IMR-90 (cell line): Measurements from ENCODE around the gene POLR3A. TPM values are rescaled to one million over a fixed set of nuclear protein-coding genes. Genes with fewer than 3 reads are reported as not detected.

Source experiments
- ATAC-seq: fragments of 200-7000 bp; cut with Tn5 transposase; 2 replicates; pipeline ENCODE4 v1.9.1; 2020; ENCODE audit warnings: low read depth, mild to moderate bottlenecking, moderate library complexity
- BruUV-seq: library from RNA; stranded (reverse); fragments of 400-500 nt; replicated peaks from 2 replicates; lab custom pipeline; 2021; lab: Mats Ljungman, UMichigan
- CTCF ChIA-PET: fragments of 300-600 bp; formaldehyde crosslinking; extraction: SDS; loops from one replicate; lab custom pipeline; 2021; ENCODE audit warnings: antibody characterized with exemption; lab: Yijun Ruan, JAX
- POLR2A ChIA-PET: fragments of 300-600 bp; sonication (Branson Sonifier 250); formaldehyde crosslinking; loops from one replicate; lab custom pipeline; 2022; ENCODE audit warnings: antibody characterized with exemption; ENCODE audit not compliant: unreplicated experiment; lab: Charles Lee
- DNase-seq: peaks from one replicate; pipeline ENCODE4 v3.0.0; 2013
- H2AFZ ChIP-seq: replicated peaks from 2 replicates; pipeline ENCODE3; 2013; ENCODE audit warnings: low read length, mild to moderate bottlenecking; ENCODE audit not compliant: poor library complexity
- H2AK5ac ChIP-seq: 2 replicates; pipeline ENCODE4 v1.6.1; 2013; ENCODE audit warnings: low read depth, low read length, inconsistent platforms
- H2AK9ac ChIP-seq: replicated peaks from 2 replicates; pipeline ENCODE3; 2013; ENCODE audit warnings: mild to moderate bottlenecking, low read depth, low read length, moderate library complexity; ENCODE audit not compliant: poor library complexity
- H2BK120ac ChIP-seq: 2 replicates; pipeline ENCODE4 v1.6.1; 2013; ENCODE audit warnings: low read depth, low read length, inconsistent platforms
- H2BK15ac ChIP-seq: 3 replicates; pipeline ENCODE4 v1.6.1; 2013; ENCODE audit warnings: low read depth, low read length, inconsistent platforms
- H2BK20ac ChIP-seq: 2 replicates; pipeline ENCODE4 v1.6.1; 2013; ENCODE audit warnings: low read depth, mild to moderate bottlenecking, inconsistent platforms, low read length, moderate library complexity
- H2BK5ac ChIP-seq: 2 replicates; pipeline ENCODE4 v1.6.1; 2013; ENCODE audit warnings: mild to moderate bottlenecking, low read depth, low read length, inconsistent platforms; ENCODE audit not compliant: poor library complexity, severe bottlenecking
- H3K14ac ChIP-seq: replicated peaks from 2 replicates; pipeline ENCODE4 v1.6.1; 2013; ENCODE audit warnings: low read depth, low read length, inconsistent platforms
- H3K18ac ChIP-seq: 2 replicates; pipeline ENCODE4 v1.6.1; 2013; ENCODE audit warnings: low read depth, low read length, control low read depth
- H3K23ac ChIP-seq: 2 replicates; pipeline ENCODE4 v1.6.1; 2013; ENCODE audit warnings: low read depth, low read length, inconsistent platforms
- H3K27ac ChIP-seq: 2 replicates; pipeline ENCODE4 v1.5.1; 2013; ENCODE audit warnings: mild to moderate bottlenecking, control low read depth, low read length; ENCODE audit not compliant: insufficient read depth
- H3K27me3 ChIP-seq: 2 replicates; pipeline ENCODE4 v1.6.1; 2013; ENCODE audit warnings: low read length; ENCODE audit not compliant: control insufficient read depth, insufficient read depth
- H3K36me3 ChIP-seq: 2 replicates; pipeline ENCODE4 v1.6.1; 2013; ENCODE audit warnings: low read length, mixed read lengths; ENCODE audit not compliant: control insufficient read depth, insufficient read depth
- H3K4ac ChIP-seq: 2 replicates; pipeline ENCODE4 v1.6.1; 2013; ENCODE audit warnings: low read depth, low read length, inconsistent platforms
- H3K4me1 ChIP-seq: 2 replicates; pipeline ENCODE4 v1.6.1; 2013; ENCODE audit warnings: low read length, mixed read lengths; ENCODE audit not compliant: control insufficient read depth, insufficient read depth
- H3K4me2 ChIP-seq: 2 replicates; pipeline ENCODE4 v1.6.1; 2013; ENCODE audit warnings: low read depth, mild to moderate bottlenecking, control low read depth, low read length, moderate library complexity
- H3K4me3 ChIP-seq: 2 replicates; pipeline ENCODE4 v1.5.1; 2013; ENCODE audit warnings: low read depth, mild to moderate bottlenecking, control low read depth, low read length, moderate library complexity; ENCODE audit not compliant: insufficient read depth
- H3K56ac ChIP-seq: 2 replicates; pipeline ENCODE4 v1.6.1; 2013; ENCODE audit warnings: low read length, inconsistent platforms; ENCODE audit not compliant: insufficient read depth; ENCODE audit errors: extremely low read depth
- H3K79me1 ChIP-seq, 2 experiments: 2 replicates each; pipeline ENCODE4 v1.6.1; 2013; ENCODE audit warnings: low read length in 2 of 2, inconsistent platforms in 1 of 2, low read depth in 1 of 2
- H3K9ac ChIP-seq: 2 replicates; pipeline ENCODE4 v1.6.1; 2013; ENCODE audit warnings: low read depth, low read length, control low read depth
- H3K9me1 ChIP-seq: 2 replicates; pipeline ENCODE4 v1.6.1; 2013; ENCODE audit warnings: low read length, inconsistent platforms; ENCODE audit not compliant: insufficient read depth
- H3K9me3 ChIP-seq: 2 replicates; pipeline ENCODE4 v1.6.1; 2013; ENCODE audit warnings: low read length; ENCODE audit not compliant: control insufficient read depth, insufficient read depth
- H4K20me1 ChIP-seq: 2 replicates; pipeline ENCODE4 v1.6.1; 2013; ENCODE audit warnings: low read length, inconsistent platforms; ENCODE audit not compliant: insufficient read depth
- H4K5ac ChIP-seq: 2 replicates; pipeline ENCODE4 v1.6.1; 2013; ENCODE audit warnings: mild to moderate bottlenecking, low read depth, low read length, control low read depth
- H4K8ac ChIP-seq, 2 experiments: 2 replicates each; pipeline ENCODE4 v1.6.1; 2013; ENCODE audit warnings: low read depth in 2 of 2, low read length in 2 of 2, control low read depth in 1 of 2, inconsistent platforms in 1 of 2
- H4K91ac ChIP-seq: 2 replicates; pipeline ENCODE4 v1.6.1; 2013; ENCODE audit warnings: low read depth, low read length, inconsistent platforms; ENCODE audit not compliant: insufficient read depth
- CEBPB ChIP-seq: IDR thresholded peaks from 2 replicates; pipeline ENCODE4 v1.6.1; 2012; ENCODE audit warnings: low read depth, low read length, improper control_type of control experiment
- FOS ChIP-seq: fragments of 150-350 bp; IDR thresholded peaks from 2 replicates; pipeline ENCODE4 v1.6.1; 2016; ENCODE audit warnings: low read depth, low read length
- MAZ ChIP-seq: IDR thresholded peaks from 2 replicates; pipeline ENCODE4 v1.6.1; 2012; ENCODE audit warnings: low read depth, mild to moderate bottlenecking, low read length, improper control_type of control experiment, moderate library complexity, borderline replicate concordance
- RAD21 ChIP-seq: IDR thresholded peaks from 2 replicates; pipeline ENCODE4 v1.6.1; 2012; ENCODE audit warnings: low read length, improper control_type of control experiment
- WGBS, 2 experiments: methylation state at CpG; one replicate each; pipeline versions ENCODE4 v1.1.5 to v1.1.7; 2013; ENCODE audit warnings: missing lambda C conversion rate in 2 of 2; ENCODE audit not compliant: insufficient read length in 1 of 2; ENCODE audit errors: extremely low coverage in 2 of 2; 5-methylcytosine and 5-hydroxymethylcytosine counted together
- dilution Hi-C: fragments of 300-500 bp; cut with HindIII; formaldehyde crosslinking; loops from one replicate; pipeline ENCODE4 v1.14.3; 2018; ENCODE audit warnings: low sequenced_read_pairs; ENCODE audit not compliant: unreplicated experiment
- in situ Hi-C: fragments of 300-500 bp; cut with MboI; formaldehyde crosslinking; loops from 3 replicates; pipeline ENCODE4 v1.14.3; 2019; ENCODE audit warnings: low sequenced_read_pairs, inconsistent platforms, mixed read lengths
- intact Hi-C: fragments of 100-400 bp; cut with micrococcal nuclease; formaldehyde crosslinking; loops from 2 replicates; pipeline ENCODE4 v1.10.0; 2022
- polyA plus RNA-seq, 3 experiments: library from polyadenylated mRNA; depleted of rRNA; stranded (reverse); fragments of >200 nt; gene quantifications; 2 replicates each; pipeline ENCODE4 v1.2.3, GENCODE V29; 2012; ENCODE audit warnings: low replicate concordance in 1 of 3
- total RNA-seq: library from RNA; depleted of rRNA; stranded (reverse); fragments of >200 nt; gene quantifications from 2 replicates; pipeline ENCODE4 v1.2.3, GENCODE V29; 2012

POLR3A gene
- total and polyA plus RNA-seq, 2 of the 4 experiments (the other 2 are of a cell fraction): 11.9 to 24.4 TPM

- dilution Hi-C loops (no loop called here), intact Hi-C loops (no loop called here), in situ Hi-C loops (no loop called here)
- H2BK20ac ChIP-seq: peak overlapping the region; percentile 75; the same call in 1 of the 2 replicates
- peak overlapping the region; percentile 52 for H3K4me2 ChIP-seq
- peak overlapping the region; percentile 67; the same call in 1 of the 2 replicates for H3K4ac ChIP-seq
- no peak overlapping the region for H3K9ac ChIP-seq
- H2BK15ac ChIP-seq: peak overlapping the region; percentile 79; the same call in 2 of the 3 replicates
- H2AFZ ChIP-seq: peak overlapping the region; percentile 85
- no peak overlapping the region for H3K4me3 ChIP-seq
- H2AK9ac ChIP-seq: peak overlapping the region; percentile 1
- POLR2A ChIA-PET: no interaction called here
- peak overlapping the region; percentile 14; the same call in 1 of the 2 replicates for H3K27ac ChIP-seq
- ATAC-seq (peak; percentile 94), DNase-seq (peak; percentile 70)
- peak overlapping the region; percentile 42; the same call in 1 of the 2 replicates for H3K18ac ChIP-seq
- no peak overlapping the region; the same call in 1 of the 2 replicates for H3K23ac ChIP-seq
- H4K91ac ChIP-seq: peak overlapping the region; percentile 55; the same call in 1 of the 2 replicates
- no CpG with 5 or more reads among the region's 7 CpGs for WGBS, 2 experiments
- CTCF ChIA-PET: no interaction called here
- H4K8ac ChIP-seq: peak overlapping the region; percentile 8 to 82; a peak in 2 of 4 replicates
- H3K56ac ChIP-seq: no peak overlapping the region
- peak overlapping the region; percentile 80; the same call in 1 of the 2 replicates for H2BK120ac ChIP-seq
- peaks cover 2% of the 10 kb centered on the region; the same call in 1 of the 2 replicates for H4K20me1 ChIP-seq
- H2BK5ac ChIP-seq: peak overlapping the region; percentile 8
- peaks cover 8% of the 10 kb centered on the region for H3K4me1 ChIP-seq
- BruUV-seq: no TSS peak
- H3K27me3 ChIP-seq: no peaks in the 10 kb centered on the region
- H3K9me3 ChIP-seq: peaks cover 9% of the 10 kb centered on the region
- peaks cover 11% of the 10 kb centered on the region; the same call in 1 of the 2 replicates for H3K9me1 ChIP-seq
- no peaks in the 10 kb centered on the region for H3K79me1 ChIP-seq
- TF ChIP-seq RAD21 (0 out of 2 replicates have a peak, but pooled peaks have one; percentile 11), CEBPB (no peak), MAZ (peak; percentile 48; the same call in 1 of the 2 replicates), FOS (peak; percentile 40; the same call in 1 of the 2 replicates)
- no peaks in the 10 kb centered on the region for H3K36me3 ChIP-seq
- H2AK5ac ChIP-seq: peak overlapping the region; percentile 84; the same call in 1 of the 2 replicates
- no peak overlapping the region for H4K5ac ChIP-seq
- H3K14ac ChIP-seq: peak overlapping the region; percentile 75
Measured at GRCh38 chr10:77949167-77949566, 80.1 kb downstream of the POLR3A start.
